Fibroblast of skin of abdomen (primary cell): ENCODE results near the gene CCDC63.
"Not testable (repeated sequence)": the region's sequence is repeated elsewhere in the genome, so short reads cannot be mapped to it uniquely, and the experiment has no call there.

ENCODE experiments used
- DNase-seq: peaks from one replicate; pipeline ENCODE4 v3.0.0-alpha.2; 2013

The CCDC63 gene

GRCh38 chr12:110844551-110845338 is 2.0 kb upstream of the CCDC63 start:
- peak; percentile 58 for DNase-seq

GRCh38 chr12:110845339-110845682 is 1.5 kb upstream of the CCDC63 start:
- no peak for DNase-seq

DNA sequence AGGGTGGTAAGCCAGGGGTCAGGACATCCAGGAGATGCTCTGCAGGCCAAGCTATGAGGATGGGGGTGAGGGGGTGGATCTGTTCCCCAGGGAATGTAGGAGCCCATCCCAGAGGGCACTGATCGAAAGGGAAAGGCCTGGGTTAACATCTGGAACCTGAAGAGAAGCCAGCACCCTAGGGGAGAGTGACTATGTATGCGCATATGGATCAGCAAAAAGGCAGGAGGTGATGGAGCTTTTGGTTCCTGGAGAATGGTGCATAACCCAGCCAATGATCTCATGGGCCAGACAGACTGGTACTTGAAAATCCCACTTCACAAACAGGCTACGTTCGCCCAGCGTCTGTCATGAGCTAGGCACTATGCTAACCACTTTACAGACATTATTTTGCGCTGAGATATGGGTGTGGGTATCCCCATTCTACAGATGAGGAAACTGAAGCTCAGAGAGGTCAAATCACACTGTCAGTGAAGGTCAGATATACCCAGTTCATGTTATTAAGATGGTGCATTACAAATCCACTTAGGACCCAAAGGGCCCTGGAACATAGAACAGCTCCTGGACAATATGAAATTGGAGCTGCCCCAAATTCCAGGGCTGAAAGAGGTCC is 1.6 kb downstream of the CCDC63 start:
- no peak for DNase-seq

- DNase-seq, result no peak
Measured at GRCh38 chr12:110849221-110849620, 2.4 kb downstream of the CCDC63 start.

DNA sequence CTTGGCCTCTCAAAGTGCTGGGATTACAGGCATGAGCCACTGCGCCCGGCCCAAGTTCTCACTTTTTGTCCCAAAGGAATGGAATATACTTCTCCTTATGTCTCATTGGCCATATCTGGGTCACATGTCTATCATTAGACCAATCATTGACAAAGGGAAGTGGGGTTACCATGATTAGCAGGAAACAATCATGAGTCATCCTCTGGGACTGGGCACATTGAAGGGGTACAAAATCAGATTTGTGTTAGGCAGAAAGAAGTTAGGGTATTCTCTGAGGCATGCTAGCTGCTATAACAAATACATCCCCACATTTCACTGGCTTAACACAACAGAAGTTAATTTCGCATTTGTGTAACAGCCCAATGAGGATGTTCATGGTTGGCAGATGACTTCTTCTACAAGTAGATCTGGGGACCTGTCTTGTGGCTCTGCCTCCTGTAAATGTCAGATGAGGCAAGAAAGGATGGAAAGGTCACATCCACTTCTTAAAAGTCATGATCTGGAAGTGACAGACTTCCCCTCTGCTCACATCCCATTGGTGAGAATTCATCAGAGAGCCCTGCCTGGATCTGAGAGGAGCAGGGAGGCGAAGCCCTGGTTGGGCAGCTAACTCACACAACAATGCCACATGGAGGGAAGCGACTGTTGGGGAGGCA is 3.1 kb downstream of the CCDC63 start:
- DNase-seq, result no peak

DNA sequence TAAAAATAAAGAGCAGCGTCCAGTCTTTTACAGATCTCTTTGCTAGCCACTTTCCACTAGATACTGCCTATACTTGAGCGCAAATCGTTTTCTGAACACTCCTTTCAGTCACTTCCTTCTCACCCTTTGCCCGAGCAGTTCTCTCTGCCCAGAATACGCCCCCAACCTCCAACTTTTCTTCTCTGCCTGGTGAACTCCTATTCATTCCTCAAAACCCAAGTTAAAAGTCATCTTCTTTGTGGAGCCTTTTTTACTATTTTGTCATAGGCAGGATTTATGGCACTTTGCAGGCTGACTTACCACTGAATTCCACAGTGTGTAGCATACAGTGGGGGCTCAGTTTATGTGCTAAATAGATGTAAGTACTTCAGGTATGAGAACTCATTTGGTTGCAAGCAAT is 4.0 kb downstream of the CCDC63 start:
- DNase-seq, result no peak

DNA sequence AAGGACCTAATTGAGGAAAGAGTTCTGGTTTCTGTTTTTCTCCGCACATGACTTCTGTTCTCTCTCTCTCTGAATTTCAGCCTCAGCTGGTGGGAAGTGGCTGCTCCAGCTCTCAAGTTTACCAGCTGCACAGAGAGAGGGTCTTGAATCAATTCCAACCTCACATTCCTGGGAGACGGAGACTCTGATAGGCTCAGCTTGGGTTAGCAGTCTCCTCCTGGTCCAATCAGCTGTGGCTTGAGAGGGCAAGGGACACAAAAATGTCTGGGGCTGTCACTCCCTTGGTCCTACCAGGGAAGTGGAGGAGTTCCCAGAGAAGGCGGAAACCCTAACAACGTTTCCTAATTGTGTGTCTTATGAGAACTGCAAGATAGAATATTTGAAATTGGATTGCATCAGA is 7.0 kb downstream of the CCDC63 start:
- DNase-seq, result peak; percentile 43

DNA sequence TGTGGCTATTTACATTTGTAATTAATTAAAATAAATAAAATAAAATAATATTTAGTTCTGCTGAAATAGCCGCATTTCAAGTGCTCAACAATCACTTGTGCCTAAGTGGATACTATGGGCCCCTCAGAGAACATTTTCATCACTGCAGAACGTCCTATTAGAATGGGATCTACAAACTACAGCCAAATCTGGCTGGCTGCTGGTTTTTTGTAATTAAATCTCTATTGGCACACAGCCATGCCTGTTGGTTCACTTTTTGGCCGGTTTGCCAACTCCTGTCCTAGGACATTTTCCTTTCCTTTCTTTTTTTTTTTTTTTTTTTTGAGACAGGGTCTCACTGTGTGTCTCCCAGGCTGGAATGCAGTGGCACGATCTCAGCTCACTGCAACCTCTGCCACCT is 9.8 kb downstream of the CCDC63 start:
- no peak for DNase-seq

DNA sequence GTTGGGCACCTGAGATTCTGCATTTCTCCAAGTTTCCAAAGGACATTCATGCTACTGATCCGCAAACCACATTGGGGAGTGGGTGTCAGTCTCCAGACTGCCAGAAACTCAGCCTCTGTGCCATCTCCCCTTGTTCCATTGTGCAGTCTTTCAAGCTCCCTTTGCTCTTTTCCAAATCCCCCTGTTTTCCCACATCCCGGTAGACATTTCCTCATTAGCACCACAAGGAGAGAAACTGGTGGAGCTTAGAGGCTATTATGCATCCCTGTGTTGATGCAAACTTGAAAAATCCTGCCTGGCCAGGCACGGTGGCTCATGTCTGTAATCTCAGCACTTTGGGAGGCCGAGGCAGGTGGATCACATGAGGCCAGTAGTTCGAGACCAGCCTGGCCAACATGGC is 10.7 kb downstream of the CCDC63 start:
- no peak for DNase-seq

GRCh38 chr12:110857954-110858353 is 11.2 kb downstream of the CCDC63 start:
- DNase-seq, result not testable (repeated sequence)

GRCh38 chr12:110858848-110859247 is 12.1 kb downstream of the CCDC63 start:
- no peak for DNase-seq

DNA sequence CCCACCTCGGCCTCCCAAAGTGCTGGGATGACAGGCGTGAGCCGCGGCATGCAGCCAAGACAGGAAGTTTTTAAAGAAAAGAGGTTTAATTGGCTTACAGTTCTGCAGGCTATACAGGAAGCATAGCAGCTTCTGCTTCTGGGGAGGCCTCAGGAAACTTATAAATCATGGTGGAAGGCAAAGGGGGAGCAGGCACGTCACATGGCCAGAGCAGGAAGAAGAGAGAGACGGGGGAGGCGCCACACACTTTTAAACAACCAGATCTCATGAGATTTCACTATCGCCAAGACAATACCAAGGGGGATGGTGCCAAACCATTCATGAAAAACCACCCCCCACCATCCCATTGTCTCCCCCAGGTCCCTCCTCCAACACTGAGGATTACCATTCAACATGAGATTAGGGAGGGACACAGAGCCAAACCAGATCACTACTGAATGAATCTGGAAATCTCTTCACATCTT is 14.1 kb downstream of the CCDC63 start:
- peak; percentile 12 for DNase-seq

- no peak for DNase-seq
Measured at GRCh38 chr12:110861729-110862128, 14.9 kb downstream of the CCDC63 start.

DNA sequence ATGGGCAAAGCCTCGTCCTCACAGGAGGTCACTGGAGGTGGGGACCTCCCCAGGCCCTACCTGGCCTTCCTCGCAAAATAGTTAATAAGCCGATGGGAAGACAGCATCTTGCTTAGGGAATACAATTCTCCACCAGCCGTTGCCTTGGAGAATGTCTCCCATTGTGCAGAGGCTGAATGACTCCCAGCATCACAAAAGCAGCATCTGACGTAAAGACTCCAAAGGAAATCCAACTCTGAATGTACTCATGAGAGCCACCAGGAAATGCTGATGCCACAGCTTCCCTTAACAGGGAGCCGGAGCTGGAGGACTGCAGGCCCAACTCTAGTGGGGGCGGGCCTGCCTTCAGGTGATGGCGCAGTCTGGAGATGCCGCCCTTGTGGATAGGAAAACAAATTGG is 15.5 kb downstream of the CCDC63 start:
- DNase-seq, result no peak

- DNase-seq, result no peak
Measured at GRCh38 chr12:110863161-110863560, 16.4 kb downstream of the CCDC63 start.

- no peak for DNase-seq
Measured at GRCh38 chr12:110865521-110865920, 18.7 kb downstream of the CCDC63 start.

- DNase-seq, result no peak
Measured at GRCh38 chr12:110869026-110869425, 22.2 kb downstream of the CCDC63 start.

- no peak for DNase-seq
Measured at GRCh38 chr12:110869803-110870202, 23.0 kb downstream of the CCDC63 start.

DNA sequence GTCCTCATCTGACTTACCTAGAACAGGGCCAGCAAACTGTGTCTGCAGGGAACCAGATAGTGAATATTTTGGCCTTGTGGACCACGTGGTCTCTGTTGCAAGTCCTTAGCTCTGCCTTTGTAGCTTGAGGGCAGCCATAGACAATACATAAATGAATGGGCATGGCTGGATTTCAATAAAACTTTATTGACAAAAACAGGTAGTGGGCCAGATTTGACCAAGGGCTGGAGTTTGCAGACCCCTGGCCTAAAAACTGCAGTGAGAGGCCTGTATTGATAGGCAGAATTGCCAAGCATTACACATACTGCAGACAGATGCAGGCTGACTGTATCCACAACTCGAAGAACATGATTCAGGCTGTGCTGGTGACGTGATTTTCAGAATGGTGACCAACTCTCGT is 25.3 kb downstream of the CCDC63 start:
- no peak for DNase-seq

DNA sequence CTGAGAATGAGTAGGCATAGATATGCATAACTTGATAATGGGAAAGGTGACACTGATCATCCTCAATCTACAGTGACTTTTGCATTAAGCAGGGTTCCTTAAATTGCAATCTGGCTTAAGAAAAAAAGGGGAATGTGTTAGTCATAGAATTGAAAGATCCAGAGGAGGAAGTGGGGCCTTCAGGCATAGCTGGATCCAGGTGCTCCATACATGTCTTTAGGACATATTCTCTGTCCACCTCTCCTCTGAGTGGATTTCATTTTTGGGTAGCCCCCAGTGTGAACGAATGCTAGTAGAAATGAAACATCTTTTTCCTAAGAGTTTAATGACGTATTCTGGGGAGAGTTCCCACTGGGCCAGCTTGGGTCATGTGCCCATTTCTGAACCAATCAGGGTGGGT is 27.6 kb downstream of the CCDC63 start:
- DNase-seq, result no peak

DNA sequence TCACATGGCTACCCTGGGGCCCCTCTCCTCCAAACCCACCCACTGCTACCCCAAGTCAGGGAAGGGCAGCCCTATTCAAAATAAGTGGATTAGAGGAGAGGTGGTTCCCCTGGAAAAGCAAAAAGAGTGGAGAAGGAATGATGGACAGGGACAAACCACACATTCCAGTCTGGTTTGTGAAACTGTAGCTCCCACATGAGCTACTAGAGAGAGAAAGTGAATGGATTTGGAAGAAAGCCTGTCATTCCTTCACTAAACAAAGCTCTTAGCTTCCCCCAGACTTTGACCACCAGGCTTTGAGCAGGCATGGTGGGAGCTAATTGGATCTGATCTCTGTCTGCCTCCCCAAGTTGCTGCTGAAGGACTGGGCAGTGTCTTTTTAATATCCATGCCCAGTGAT is 28.0 kb downstream of the CCDC63 start:
- no peak for DNase-seq

GRCh38 chr12:110880651-110881050 is 33.9 kb downstream of the CCDC63 start:
- no peak for DNase-seq

GRCh38 chr12:110883251-110883650 is 36.5 kb downstream of the CCDC63 start:
- no peak for DNase-seq
